CD14-positive monocyte (primary cell): ENCODE results near the gene KCNK18. TPM values are rescaled to one million over a fixed set of nuclear protein-coding genes. Genes with fewer than 3 reads are reported as not detected.

Experiments used
- DNase-seq, 3 donors: peaks; one replicate each; pipeline ENCODE4 v3.0.0-alpha.2; 2011 to 2022
- H2AFZ ChIP-seq: 2 replicates; pipeline ENCODE4 v1.6.0; 2012; ENCODE audit warnings: mild to moderate bottlenecking, low read depth, low read length, inconsistent platforms; ENCODE audit not compliant: insufficient read depth, poor library complexity, severe bottlenecking
- H3K27ac ChIP-seq, 2 donors: 1 replicate in 1 of 2; 2 replicates in 1 of 2; pipeline ENCODE4 v1.5.1; 2012 to 2013; ENCODE audit warnings: low read length in 2 of 2, control low read depth in 1 of 2, inconsistent platforms in 1 of 2, low read depth in 1 of 2, mild to moderate bottlenecking in 1 of 2
- H3K27me3 ChIP-seq, 2 donors: one replicate each; pipeline versions ENCODE4 v1.6.0 to v1.6.1; 2011 to 2013; ENCODE audit warnings: low read length in 2 of 2; ENCODE audit not compliant: control insufficient read depth in 2 of 2, insufficient read depth in 2 of 2
- H3K36me3 ChIP-seq, 2 donors: replicated peaks in 1 of 2; 1 replicate in 1 of 2; 2 replicates in 1 of 2; pipeline versions ENCODE4 v1.5.1 to v1.6.1; 2012 to 2013; ENCODE audit warnings: low read length in 2 of 2, control low read depth in 1 of 2, inconsistent platforms in 1 of 2, mild to moderate bottlenecking in 1 of 2; ENCODE audit not compliant: insufficient read depth in 2 of 2, control insufficient read depth in 1 of 2
- H3K4me1 ChIP-seq, 2 donors: 1 replicate in 1 of 2; 2 replicates in 1 of 2; pipeline versions ENCODE4 v1.5.1 to v1.6.1; 2012 to 2013; ENCODE audit warnings: low read length in 2 of 2, control low read depth in 1 of 2, inconsistent platforms in 1 of 2, mild to moderate bottlenecking in 1 of 2, moderate library complexity in 1 of 2; ENCODE audit not compliant: insufficient read depth in 2 of 2, control insufficient read depth in 1 of 2
- H3K4me2 ChIP-seq: replicated peaks from 2 replicates; pipeline ENCODE3; 2012; ENCODE audit warnings: low read length, moderate library complexity, mild to moderate bottlenecking; ENCODE audit not compliant: poor library complexity, severe bottlenecking; ENCODE audit errors: extremely low read depth
- H3K4me3 ChIP-seq, 3 experiments: fragments of 200-600 bp in 1 of 3; sonication (generic) in 1 of 3; replicated peaks in 1 of 3; 1 replicate in 2 of 3; 2 replicates in 1 of 3; pipeline ENCODE4 v1.5.1; 2011 to 2013; ENCODE audit warnings: low read length in 3 of 3, mild to moderate bottlenecking in 3 of 3, control low read depth in 2 of 3, low read depth in 2 of 3, inconsistent platforms in 1 of 3, moderate library complexity in 1 of 3
- H3K79me2 ChIP-seq: 2 replicates; pipeline ENCODE4 v1.6.0; 2012; ENCODE audit warnings: mild to moderate bottlenecking, control low read depth, inconsistent platforms, low read length, moderate library complexity; ENCODE audit not compliant: insufficient read depth
- H3K9ac ChIP-seq: 2 replicates; pipeline ENCODE4 v1.6.0; 2017; ENCODE audit warnings: low read length, mild to moderate bottlenecking; ENCODE audit not compliant: insufficient read depth, poor library complexity, severe bottlenecking
- H3K9me3 ChIP-seq, 2 donors: replicated peaks in 1 of 2; 1 replicate in 1 of 2; 2 replicates in 1 of 2; pipeline versions ENCODE4 v1.5.1 to v1.6.1; 2012 to 2013; ENCODE audit warnings: low read length in 2 of 2, control low read depth in 1 of 2; ENCODE audit not compliant: control insufficient read depth in 1 of 2, insufficient read depth in 1 of 2
- H4K20me1 ChIP-seq: 2 replicates; pipeline ENCODE4 v1.6.0; 2012; ENCODE audit warnings: mild to moderate bottlenecking, low read length, control low read depth, moderate library complexity; ENCODE audit not compliant: insufficient read depth
- H3K27ac Mint-ChIP-seq, 7 donors: one replicate each; pipeline ENCODE4 v1.8.0; 2020; ENCODE audit warnings: mild to moderate bottlenecking in 7 of 7, mixed read lengths in 7 of 7, moderate library complexity in 6 of 7, inconsistent platforms in 2 of 7
- H3K27me3 Mint-ChIP-seq, 3 donors: one replicate each; pipeline ENCODE4 v1.8.0; 2021 to 2022; ENCODE audit warnings: low read depth in 3 of 3, mild to moderate bottlenecking in 3 of 3, mixed read lengths in 3 of 3, moderate library complexity in 3 of 3, inconsistent platforms in 1 of 3
- H3K36me3 Mint-ChIP-seq, 2 donors: one replicate each; pipeline ENCODE4 v1.8.0; 2020; ENCODE audit warnings: mixed read lengths in 2 of 2, inconsistent platforms in 1 of 2, mild to moderate bottlenecking in 1 of 2
- H3K4me1 Mint-ChIP-seq: one replicate; pipeline ENCODE4 v1.8.0; 2020; ENCODE audit warnings: mild to moderate bottlenecking, mixed read lengths
- H3K4me3 Mint-ChIP-seq, 2 donors: one replicate each; pipeline ENCODE4 v1.8.0; 2020; ENCODE audit warnings: mild to moderate bottlenecking in 2 of 2, mixed read lengths in 2 of 2, moderate library complexity in 1 of 2
- H3K9me3 Mint-ChIP-seq, 7 donors: one replicate each; pipeline ENCODE4 v1.8.0; 2020 to 2022; ENCODE audit warnings: mixed read lengths in 7 of 7, mild to moderate bottlenecking in 6 of 7, moderate library complexity in 6 of 7, inconsistent platforms in 2 of 7
- CTCF ChIP-seq: fragments of 200-600 bp; IDR thresholded peaks from one replicate; pipeline ENCODE4 v1.8.0; 2022; ENCODE audit warnings: antibody characterized with exemption, mild to moderate bottlenecking
- WGBS: methylation state at CpG from one replicate; pipeline ENCODE4 v1.1.5; 2013; ENCODE audit warnings: missing lambda C conversion rate; ENCODE audit not compliant: insufficient coverage; 5-methylcytosine and 5-hydroxymethylcytosine counted together
- intact Hi-C, 2 donors: fragments of 100-400 bp; cut with micrococcal nuclease; formaldehyde crosslinking; loops; one replicate each; pipeline versions ENCODE4 v1.15.0 to v1.15.1; 2023
- polyA plus RNA-seq, 3 donors: library from polyadenylated mRNA; depleted of rRNA in 1 of 3; unstranded in 2 of 3; stranded (reverse) in 1 of 3; fragments of 300-500 nt in 2 of 3; fragments of >200 nt in 1 of 3; fragmentation: Illumina TruSeq in 2 of 3; gene quantifications; 1 replicate in 2 of 3; 2 replicates in 1 of 3; pipeline ENCODE4 v1.2.3, GENCODE V29; 2012 to 2021

The KCNK18 gene
- polyA plus RNA-seq, 3 donors, result not detected

GRCh38 chr10:117215079-117215478 lies 17.8 kb downstream of the KCNK18 start:
- Histone ChIP-seq H3K4me3 (no peak overlapping the region), H3K27me3 (peaks cover 4 to 51% of the 10 kb centered on the region in 2 donors), H3K9me3 (peaks cover 3 to 6% of the 10 kb centered on the region in 2 donors), H4K20me1 (no peaks in the 10 kb centered on the region), H2AFZ (no peak overlapping the region), H3K4me1 (peaks cover 12 to 14% of the 10 kb centered on the region in 2 donors), H3K27ac (no peak overlapping the region), H3K36me3 (no peaks in the 10 kb centered on the region), H3K9ac (no peak overlapping the region), H3K79me2 (no peaks in the 10 kb centered on the region), H3K4me2 (no peak overlapping the region)
- WGBS, result 80% methylated on average over 2 of the region's 2 CpGs
- no peak for DNase-seq
- H3K9me3 Mint-ChIP-seq, result peaks cover 6 to 25% (median 15%) of the 10 kb centered on the region in 7 donors
- H3K4me1 Mint-ChIP-seq, result peaks cover 15% of the 10 kb centered on the region
- intact Hi-C loops, result loop anchor here (5.0 kb wide), 2 partner anchors 107 to 1027 kb away; no protein-coding TSS in a partner anchor
- H3K27me3 Mint-ChIP-seq, result peaks cover 43 to 78% (median 49%) of the 10 kb centered on the region in 3 donors
- H3K4me3 Mint-ChIP-seq, result peak overlapping the region in 1 of 2 donors; percentile 55
- no peaks in the 10 kb centered on the region for H3K36me3 Mint-ChIP-seq
- H3K27ac Mint-ChIP-seq, result no peak overlapping the region
- TF ChIP-seq CTCF, result no peak

- H3K36me3 Mint-ChIP-seq, result no peaks in the 10 kb centered on the region
- H3K4me3 Mint-ChIP-seq, result peak overlapping the region; percentile 55 to 60
- no peaks in the 10 kb centered on the region for H4K20me1 ChIP-seq
- H3K27ac ChIP-seq, result no peak overlapping the region
- no peak overlapping the region for H3K4me3 ChIP-seq
- H3K27me3 Mint-ChIP-seq, result peaks cover 40 to 77% (median 54%) of the 10 kb centered on the region in 3 donors
- peaks cover 8 to 25% (median 16%) of the 10 kb centered on the region in 7 donors for H3K9me3 Mint-ChIP-seq
- H3K4me2 ChIP-seq, result no peak overlapping the region
- WGBS, result 65% methylated on average over 15 of the region's 15 CpGs
- H3K9me3 ChIP-seq, result peaks cover 3 to 6% of the 10 kb centered on the region in 2 donors
- no peak overlapping the region for H2AFZ ChIP-seq
- no peak for DNase-seq
- TF ChIP-seq CTCF, result no peak
- no peaks in the 10 kb centered on the region for H3K36me3 ChIP-seq
- peaks cover 12 to 14% of the 10 kb centered on the region in 2 donors for H3K4me1 ChIP-seq
- H3K9ac ChIP-seq, result no peak overlapping the region
- intact Hi-C loops, result loop anchor here (5.0 kb wide), 2 partner anchors 106 to 1026 kb away; no protein-coding TSS in a partner anchor
- peaks cover 2 to 49% of the 10 kb centered on the region in 2 donors for H3K27me3 ChIP-seq
- H3K79me2 ChIP-seq, result no peaks in the 10 kb centered on the region
- H3K27ac Mint-ChIP-seq, result no peak overlapping the region
- H3K4me1 Mint-ChIP-seq, result peaks cover 15% of the 10 kb centered on the region
These were observed 18.7 kb downstream of the KCNK18 start for GRCh38 chr10:117216028-117216427.
